Measurements from ENCODE around the gene CNTNAP5.

Gene CNTNAP5

DNA sequence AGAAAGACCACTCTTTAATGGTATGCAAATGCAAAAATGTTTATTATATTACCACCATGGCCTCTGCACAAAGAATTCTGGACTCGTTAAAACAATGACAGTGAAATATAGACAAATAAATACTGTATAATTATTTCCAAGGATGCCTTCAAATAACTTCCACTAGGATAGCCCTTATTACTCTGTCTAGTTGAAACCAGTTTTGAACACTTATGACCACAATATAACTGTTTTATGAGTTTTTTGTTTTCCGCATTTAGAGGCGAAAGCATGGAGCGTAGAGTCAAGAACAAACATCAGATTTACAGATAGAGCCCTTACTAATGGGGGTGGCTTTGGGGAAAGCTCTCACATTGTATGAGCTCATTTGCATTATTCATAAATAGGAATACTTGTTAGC lies 559.5 kb downstream of the CNTNAP5 start:
- Histone ChIP-seq H3K4me1 (ENCODE audit: control insufficient read depth in 1 of 2, insufficient read depth in 2 of 2, low read length in 2 of 2) (no peaks in the 10 kb centered on the region), H2BK5ac (ENCODE audit: low read depth, low read length, poor library complexity) (no peak overlapping the region), H3K14ac (ENCODE audit: low read length) (no peak overlapping the region), H3K27me3 (ENCODE audit: insufficient read depth, low read length) (no peaks in the 10 kb centered on the region), H2AK5ac (ENCODE audit: low read length) (no peak overlapping the region), H2BK120ac (ENCODE audit: insufficient read depth, low read length, poor library complexity) (no peak overlapping the region), H4K91ac (ENCODE audit: low read depth, low read length) (no peak overlapping the region), H4K12ac (ENCODE audit: low read depth, low read length) (no peak overlapping the region), H3K9me3 (ENCODE audit: insufficient read depth, low read depth, low read length) (no peaks in the 10 kb centered on the region), H3K4ac (ENCODE audit: low read depth, low read length) (no peak overlapping the region), H2AFZ (ENCODE audit: insufficient read depth, low read length, poor library complexity) (no peak overlapping the region), H3K36me3 (ENCODE audit: control insufficient read depth in 1 of 2, insufficient read depth in 2 of 2, low read length in 2 of 2) (no peaks in the 10 kb centered on the region), H3K4me3 (ENCODE audit: low read depth, low read length) (no peak overlapping the region), H3K9ac (ENCODE audit: low read length) (no peak overlapping the region), H3K27ac (ENCODE audit: low read depth, low read length) (no peak overlapping the region), H3K18ac (ENCODE audit: low read length) (no peak overlapping the region), H3K79me1 (ENCODE audit: low read length) (no peaks in the 10 kb centered on the region), H4K8ac (ENCODE audit: low read depth, low read length) (no peak overlapping the region), H3K23ac (ENCODE audit: low read length) (no peak overlapping the region), H2BK12ac (ENCODE audit: low read length) (no peak overlapping the region), H3K4me2 (ENCODE audit: low read length) (no peak overlapping the region), H3K79me2 (ENCODE audit: control insufficient read depth, insufficient read depth, low read length, poor library complexity) (no peaks in the 10 kb centered on the region)
- no peak for DNase-seq
- WGBS (ENCODE audit: extremely low coverage, insufficient coverage, insufficient read length): no CpG with 5 or more reads among the region's 4 CpGs

DNA sequence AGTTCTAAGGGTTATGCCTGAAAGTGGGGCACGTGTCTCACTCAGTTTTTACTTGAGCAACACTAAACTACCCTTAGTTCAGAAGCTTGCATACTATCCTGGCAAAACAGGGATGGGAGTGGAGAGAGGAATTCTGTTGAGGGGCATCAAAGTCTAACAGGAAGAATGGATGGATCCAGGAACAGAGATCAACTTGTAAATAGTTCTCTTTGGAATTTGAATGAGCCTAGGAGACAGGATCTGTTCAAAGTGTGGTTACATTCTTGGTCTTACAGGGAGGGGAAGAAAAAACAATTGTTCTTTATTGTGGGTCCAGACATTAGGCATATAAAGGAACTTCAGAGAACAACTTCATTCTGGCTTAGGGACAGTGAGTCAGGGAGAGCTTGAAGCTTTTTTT lies 560.2 kb downstream of the CNTNAP5 start:
- H3K27me3 ChIP-seq (ENCODE audit: insufficient read depth, low read length): no peaks in the 10 kb centered on the region
- no peaks in the 10 kb centered on the region for H3K79me2 ChIP-seq (ENCODE audit: control insufficient read depth, insufficient read depth, low read length, poor library complexity)
- H2BK5ac ChIP-seq (ENCODE audit: low read depth, low read length, poor library complexity): no peak overlapping the region
- no peak overlapping the region for H3K18ac ChIP-seq (ENCODE audit: low read length)
- H3K79me1 ChIP-seq (ENCODE audit: low read length): no peaks in the 10 kb centered on the region
- no peak overlapping the region for H2AFZ ChIP-seq (ENCODE audit: insufficient read depth, low read length, poor library complexity)
- no peak overlapping the region for H3K4ac ChIP-seq (ENCODE audit: low read depth, low read length)
- no peak overlapping the region for H2BK12ac ChIP-seq (ENCODE audit: low read length)
- H3K4me2 ChIP-seq (ENCODE audit: low read length): no peak overlapping the region
- no peak overlapping the region for H3K9ac ChIP-seq (ENCODE audit: low read length)
- no peak overlapping the region for H3K27ac ChIP-seq (ENCODE audit: low read depth, low read length)
- H3K4me3 ChIP-seq (ENCODE audit: low read depth, low read length): no peak overlapping the region
- no peak overlapping the region for H3K14ac ChIP-seq (ENCODE audit: low read length)
- H3K4me1 ChIP-seq (ENCODE audit: control insufficient read depth in 1 of 2, insufficient read depth in 2 of 2, low read length in 2 of 2): no peaks in the 10 kb centered on the region
- no peak overlapping the region for H3K23ac ChIP-seq (ENCODE audit: low read length)
- no peak overlapping the region for H4K8ac ChIP-seq (ENCODE audit: low read depth, low read length)
- no peaks in the 10 kb centered on the region for H3K9me3 ChIP-seq (ENCODE audit: insufficient read depth, low read depth, low read length)
- H2AK5ac ChIP-seq (ENCODE audit: low read length): no peak overlapping the region
- no peak overlapping the region for H2BK120ac ChIP-seq (ENCODE audit: insufficient read depth, low read length, poor library complexity)
- H3K36me3 ChIP-seq (ENCODE audit: control insufficient read depth in 1 of 2, insufficient read depth in 2 of 2, low read length in 2 of 2): no peaks in the 10 kb centered on the region
- DNase-seq: no peak
- no peak overlapping the region for H4K91ac ChIP-seq (ENCODE audit: low read depth, low read length)
- WGBS (ENCODE audit: extremely low coverage, insufficient coverage, insufficient read length): no CpG with 5 or more reads among the region's 1 CpG
- no peak overlapping the region for H4K12ac ChIP-seq (ENCODE audit: low read depth, low read length)

DNA sequence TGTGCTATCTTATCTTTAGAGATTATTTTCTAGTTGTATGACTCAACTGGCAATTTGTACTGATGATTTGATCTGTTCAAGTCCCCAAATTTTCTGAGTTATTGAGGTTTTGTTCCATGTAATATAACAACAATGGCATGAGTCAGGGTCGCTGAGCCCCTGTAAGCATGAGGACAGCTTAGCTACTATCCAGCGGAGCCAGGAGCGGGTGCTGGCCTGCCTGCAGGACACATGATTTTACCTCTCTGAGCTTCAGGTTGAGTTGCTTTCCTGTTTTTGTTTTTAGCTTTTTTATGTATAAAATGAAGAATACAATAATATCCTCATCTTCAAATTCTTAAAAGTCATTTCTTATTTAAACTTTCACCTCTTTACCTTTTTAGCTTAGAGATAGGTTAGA lies 561.1 kb downstream of the CNTNAP5 start:
- H2AFZ ChIP-seq (ENCODE audit: insufficient read depth, low read length, poor library complexity): no peak overlapping the region
- H2BK12ac ChIP-seq (ENCODE audit: low read length): no peak overlapping the region
- no peak overlapping the region for H3K4ac ChIP-seq (ENCODE audit: low read depth, low read length)
- H2AK5ac ChIP-seq (ENCODE audit: low read length): no peak overlapping the region
- no peak overlapping the region for H3K23ac ChIP-seq (ENCODE audit: low read length)
- H3K9me3 ChIP-seq (ENCODE audit: insufficient read depth, low read depth, low read length): no peaks in the 10 kb centered on the region
- H3K27me3 ChIP-seq (ENCODE audit: insufficient read depth, low read length): no peaks in the 10 kb centered on the region
- no CpG with 5 or more reads among the region's 3 CpGs for WGBS (ENCODE audit: extremely low coverage, insufficient coverage, insufficient read length)
- no peak overlapping the region for H3K27ac ChIP-seq (ENCODE audit: low read depth, low read length)
- no peak overlapping the region for H3K18ac ChIP-seq (ENCODE audit: low read length)
- no peak for DNase-seq
- H3K4me2 ChIP-seq (ENCODE audit: low read length): no peak overlapping the region
- H3K9ac ChIP-seq (ENCODE audit: low read length): no peak overlapping the region
- H3K4me1 ChIP-seq (ENCODE audit: control insufficient read depth in 1 of 2, insufficient read depth in 2 of 2, low read length in 2 of 2): no peaks in the 10 kb centered on the region
- H4K91ac ChIP-seq (ENCODE audit: low read depth, low read length): no peak overlapping the region
- H3K79me2 ChIP-seq (ENCODE audit: control insufficient read depth, insufficient read depth, low read length, poor library complexity): no peaks in the 10 kb centered on the region
- H3K14ac ChIP-seq (ENCODE audit: low read length): no peak overlapping the region
- H3K4me3 ChIP-seq (ENCODE audit: low read depth, low read length): no peak overlapping the region
- H3K36me3 ChIP-seq (ENCODE audit: control insufficient read depth in 1 of 2, insufficient read depth in 2 of 2, low read length in 2 of 2): no peaks in the 10 kb centered on the region
- H4K8ac ChIP-seq (ENCODE audit: low read depth, low read length): no peak overlapping the region
- H3K79me1 ChIP-seq (ENCODE audit: low read length): no peaks in the 10 kb centered on the region
- H4K12ac ChIP-seq (ENCODE audit: low read depth, low read length): no peak overlapping the region
- H2BK120ac ChIP-seq (ENCODE audit: insufficient read depth, low read length, poor library complexity): no peak overlapping the region
- no peak overlapping the region for H2BK5ac ChIP-seq (ENCODE audit: low read depth, low read length, poor library complexity)

- Histone ChIP-seq H3K9ac (ENCODE audit: low read length) (no peak overlapping the region), H2BK5ac (ENCODE audit: low read depth, low read length, poor library complexity) (no peak overlapping the region), H3K4me2 (ENCODE audit: low read length) (no peak overlapping the region), H2BK12ac (ENCODE audit: low read length) (no peak overlapping the region), H3K23ac (ENCODE audit: low read length) (no peak overlapping the region), H3K9me3 (ENCODE audit: insufficient read depth, low read depth, low read length) (no peaks in the 10 kb centered on the region), H3K79me2 (ENCODE audit: control insufficient read depth, insufficient read depth, low read length, poor library complexity) (no peaks in the 10 kb centered on the region), H3K4me1 (ENCODE audit: control insufficient read depth in 1 of 2, insufficient read depth in 2 of 2, low read length in 2 of 2) (no peaks in the 10 kb centered on the region), H3K79me1 (ENCODE audit: low read length) (no peaks in the 10 kb centered on the region), H3K14ac (ENCODE audit: low read length) (no peak overlapping the region), H4K91ac (ENCODE audit: low read depth, low read length) (no peak overlapping the region), H2AK5ac (ENCODE audit: low read length) (no peak overlapping the region), H3K27ac (ENCODE audit: low read depth, low read length) (no peak overlapping the region), H3K36me3 (ENCODE audit: control insufficient read depth in 1 of 2, insufficient read depth in 2 of 2, low read length in 2 of 2) (no peaks in the 10 kb centered on the region), H3K4me3 (ENCODE audit: low read depth, low read length) (no peak overlapping the region), H3K4ac (ENCODE audit: low read depth, low read length) (no peak overlapping the region), H4K8ac (ENCODE audit: low read depth, low read length) (no peak overlapping the region), H4K12ac (ENCODE audit: low read depth, low read length) (no peak overlapping the region), H3K27me3 (ENCODE audit: insufficient read depth, low read length) (no peaks in the 10 kb centered on the region), H2BK120ac (ENCODE audit: insufficient read depth, low read length, poor library complexity) (no peak overlapping the region), H3K18ac (ENCODE audit: low read length) (no peak overlapping the region), H2AFZ (ENCODE audit: insufficient read depth, low read length, poor library complexity) (no peak overlapping the region)
- WGBS (ENCODE audit: extremely low coverage, insufficient coverage, insufficient read length): no CpG with 5 or more reads among the region's 2 CpGs
- DNase-seq: peak in 1 of 2 donors; percentile 11
These were observed 561.7 kb downstream of the CNTNAP5 start for GRCh38 chr2:124586835-124587234.
